GM21515 (cell line): Measurements from ENCODE around the gene OTOG.
A peak's percentile ranks its signal among the peaks of the same experiment; 100 is the strongest.

Source experiments
- ATAC-seq: cut with Tn5 transposase; IDR thresholded peaks from one replicate; pipeline ENCODE4 v1.9.1; 2021; ENCODE audit not compliant: unreplicated experiment

The OTOG gene, protein sequence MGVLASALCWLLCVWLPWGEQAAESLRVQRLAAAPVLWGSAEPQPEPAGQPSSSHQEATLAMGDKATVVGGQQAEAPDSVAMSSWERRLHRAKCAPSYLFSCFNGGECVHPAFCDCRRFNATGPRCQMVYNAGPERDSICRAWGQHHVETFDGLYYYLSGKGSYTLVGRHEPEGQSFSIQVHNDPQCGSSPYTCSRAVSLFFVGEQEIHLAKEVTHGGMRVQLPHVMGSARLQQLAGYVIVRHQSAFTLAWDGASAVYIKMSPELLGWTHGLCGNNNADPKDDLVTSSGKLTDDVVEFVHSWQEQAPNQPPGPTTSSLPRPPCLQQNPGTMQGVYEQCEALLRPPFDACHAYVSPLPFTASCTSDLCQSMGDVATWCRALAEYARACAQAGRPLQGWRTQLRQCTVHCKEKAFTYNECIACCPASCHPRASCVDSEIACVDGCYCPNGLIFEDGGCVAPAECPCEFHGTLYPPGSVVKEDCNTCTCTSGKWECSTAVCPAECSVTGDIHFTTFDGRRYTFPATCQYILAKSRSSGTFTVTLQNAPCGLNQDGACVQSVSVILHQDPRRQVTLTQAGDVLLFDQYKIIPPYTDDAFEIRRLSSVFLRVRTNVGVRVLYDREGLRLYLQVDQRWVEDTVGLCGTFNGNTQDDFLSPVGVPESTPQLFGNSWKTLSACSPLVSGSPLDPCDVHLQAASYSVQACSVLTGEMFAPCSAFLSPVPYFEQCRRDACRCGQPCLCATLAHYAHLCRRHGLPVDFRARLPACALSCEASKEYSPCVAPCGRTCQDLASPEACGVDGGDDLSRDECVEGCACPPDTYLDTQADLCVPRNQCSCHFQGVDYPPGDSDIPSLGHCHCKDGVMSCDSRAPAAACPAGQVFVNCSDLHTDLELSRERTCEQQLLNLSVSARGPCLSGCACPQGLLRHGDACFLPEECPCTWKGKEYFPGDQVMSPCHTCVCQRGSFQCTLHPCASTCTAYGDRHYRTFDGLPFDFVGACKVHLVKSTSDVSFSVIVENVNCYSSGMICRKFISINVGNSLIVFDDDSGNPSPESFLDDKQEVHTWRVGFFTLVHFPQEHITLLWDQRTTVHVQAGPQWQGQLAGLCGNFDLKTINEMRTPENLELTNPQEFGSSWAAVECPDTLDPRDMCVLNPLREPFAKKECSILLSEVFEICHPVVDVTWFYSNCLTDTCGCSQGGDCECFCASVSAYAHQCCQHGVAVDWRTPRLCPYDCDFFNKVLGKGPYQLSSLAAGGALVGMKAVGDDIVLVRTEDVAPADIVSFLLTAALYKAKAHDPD (N-terminal part only)

DNA sequence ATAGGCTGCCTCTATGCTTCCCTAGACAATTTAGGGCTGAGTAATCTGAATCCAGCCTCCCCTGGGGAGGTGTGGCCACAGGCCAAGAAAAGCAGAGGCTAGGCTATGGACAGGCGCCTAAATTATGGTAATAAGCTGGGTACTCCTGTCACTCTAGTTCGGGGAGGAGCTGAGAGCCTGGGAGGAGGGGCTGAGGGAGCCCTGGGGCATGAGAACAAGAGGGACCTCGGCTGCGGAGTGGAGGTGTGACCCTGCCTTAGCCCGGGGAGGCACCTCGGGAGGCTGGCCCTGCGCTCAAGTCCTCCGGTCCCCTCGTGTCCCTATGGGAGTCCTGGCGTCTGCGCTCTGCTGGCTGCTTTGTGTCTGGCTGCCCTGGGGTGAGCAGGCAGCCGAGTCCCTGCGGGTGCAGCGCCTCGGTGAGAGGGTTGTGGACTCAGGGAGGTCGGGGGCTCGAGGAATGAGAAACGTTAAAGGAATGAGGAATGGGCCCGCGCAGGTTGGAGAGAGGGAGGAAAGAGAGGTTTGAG, at the start of gene OTOG:
Gene OTOG, plus strand, starts transcription at position 209 of the 527 bp plus-strand sequence. Its CDS starts 114 bp downstream, at position 323.
- ATAC-seq = no peak

DNA sequence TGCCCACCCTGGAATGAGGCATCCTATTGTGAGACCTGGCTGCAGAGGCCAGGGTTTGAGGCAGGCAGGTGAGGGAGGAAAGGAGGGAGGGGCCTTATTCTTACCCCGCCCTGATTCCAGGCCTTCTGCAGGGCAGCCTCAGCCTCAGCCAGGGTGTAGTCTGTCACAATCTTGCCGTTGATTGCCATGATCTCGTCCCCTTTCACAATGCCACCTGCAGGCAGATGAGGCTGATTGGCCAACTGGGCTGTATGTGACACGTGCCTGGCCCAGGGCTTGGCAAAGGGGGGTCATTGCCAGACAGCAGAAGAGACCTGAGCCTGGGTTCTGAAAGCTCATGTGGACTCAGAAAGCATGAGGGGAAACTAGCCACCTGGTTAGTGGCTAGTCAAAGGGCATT, 49.0 kb upstream of the OTOG start:
- no peak for ATAC-seq

DNA sequence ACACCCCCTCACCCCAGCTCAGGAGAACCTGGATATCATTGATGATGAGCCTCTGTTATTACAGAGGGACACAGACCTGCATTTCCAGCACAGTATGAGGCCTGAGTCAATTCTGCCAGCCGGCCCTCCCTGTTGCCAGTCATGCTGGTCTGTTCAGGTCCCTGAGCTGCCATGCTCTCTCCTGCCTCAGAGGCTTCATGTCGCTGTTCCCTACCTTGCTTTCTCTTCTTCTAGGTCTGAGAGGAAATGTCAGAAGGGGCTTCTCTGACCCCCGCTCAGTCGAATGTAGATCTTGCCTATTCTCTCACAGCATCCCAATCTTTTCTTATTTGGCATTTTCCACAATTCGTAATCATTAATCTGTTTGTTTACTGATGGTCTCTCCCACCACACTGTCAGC, 48.6 kb upstream of the OTOG start:
- no peak for ATAC-seq

DNA sequence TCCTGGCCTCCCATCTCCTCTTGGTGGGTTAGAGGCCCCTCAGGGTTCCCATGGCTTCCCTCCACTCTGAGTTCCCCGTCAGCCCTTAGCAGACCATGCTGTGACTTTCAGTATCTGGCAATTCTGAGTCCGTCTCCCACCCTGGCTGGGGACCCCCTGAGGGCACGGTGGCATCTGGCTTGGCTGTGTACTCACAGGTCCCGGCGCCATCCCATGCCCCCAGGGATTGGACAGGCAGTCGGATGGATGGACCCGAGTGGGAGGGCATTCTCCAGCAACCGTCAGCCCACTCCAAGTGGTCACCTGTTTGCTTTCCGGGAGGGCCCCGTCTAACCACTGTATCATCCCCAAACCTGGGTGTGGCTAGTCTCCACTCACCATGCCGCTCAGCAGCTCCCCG, 46.4 kb upstream of the OTOG start:
- ATAC-seq = no peak

DNA sequence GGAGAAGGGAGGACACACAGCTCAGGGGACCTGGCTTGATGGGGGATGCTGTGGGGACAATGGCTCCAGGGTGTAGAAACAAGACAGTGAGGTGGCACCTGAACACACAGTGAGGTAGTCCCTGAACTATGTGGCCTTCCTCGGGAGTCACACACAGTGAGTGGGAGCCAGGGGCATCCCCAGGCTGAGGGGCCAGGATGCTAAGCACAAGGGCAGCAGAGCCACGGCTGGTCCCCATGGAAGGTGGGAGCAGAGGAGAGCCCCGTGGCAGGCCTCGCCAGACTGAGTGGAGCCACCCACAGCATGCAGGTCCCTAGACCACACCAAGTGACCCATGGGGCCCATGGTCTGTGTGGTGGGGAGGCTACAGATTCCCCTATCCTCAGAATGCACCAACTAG, 44.4 kb upstream of the OTOG start:
- ATAC-seq = no peak

DNA sequence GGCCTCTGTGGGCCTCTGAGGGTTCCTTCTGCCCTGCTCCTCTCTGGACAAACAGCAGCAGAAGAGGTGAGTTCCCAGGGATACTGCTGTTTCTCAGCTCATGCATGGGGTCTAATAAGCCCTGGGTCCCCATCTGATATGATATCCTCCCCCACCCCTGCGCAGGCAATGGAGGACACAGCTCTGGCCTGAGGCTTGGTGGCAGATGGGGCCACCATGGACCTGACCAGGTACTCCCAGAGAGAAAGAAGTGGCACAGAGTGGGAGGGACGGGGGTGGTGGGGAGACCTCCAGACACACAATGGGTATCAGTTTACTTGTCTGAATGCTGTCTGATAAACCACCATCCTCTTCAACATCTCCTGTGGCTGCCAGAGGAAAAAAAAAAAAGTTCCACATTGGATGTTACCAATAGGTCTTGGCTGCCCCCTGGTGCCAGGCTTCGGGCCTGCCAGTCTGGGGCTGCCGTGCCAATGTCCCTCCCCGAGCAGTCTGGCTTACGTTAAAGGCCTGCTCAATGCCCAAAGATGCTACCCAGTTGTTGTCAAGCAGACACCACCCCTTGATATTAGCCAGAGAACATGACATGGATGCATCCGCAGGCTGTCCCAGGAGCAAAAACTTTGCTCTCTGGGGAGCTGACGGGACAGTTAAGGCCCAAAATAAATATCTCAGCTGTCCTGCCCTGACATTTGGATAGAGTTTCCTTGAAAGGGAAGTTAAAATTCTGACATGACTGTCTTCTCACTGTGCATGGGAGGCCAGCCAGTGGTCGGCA, 42.5 kb upstream of the OTOG start:
- peak; percentile 65 for ATAC-seq

DNA sequence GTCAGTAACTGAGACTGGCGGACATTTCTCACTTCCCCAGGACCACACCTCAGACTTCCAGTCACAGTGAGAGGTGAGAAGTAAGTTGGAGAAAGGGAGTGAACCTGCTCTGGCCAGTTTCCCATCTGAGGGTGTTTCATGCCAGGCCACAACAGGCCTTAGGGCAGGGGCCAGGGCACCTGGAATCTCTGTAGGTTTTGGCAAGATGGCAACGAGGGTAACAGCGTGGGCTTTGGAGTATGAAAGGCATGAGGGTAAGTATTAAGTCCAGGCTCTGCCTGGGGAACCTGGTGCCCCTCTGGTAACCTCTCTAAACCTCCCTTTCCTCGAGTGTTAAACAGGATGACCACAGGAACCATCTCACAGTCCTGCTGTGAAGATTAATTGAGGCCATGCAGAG, 41.9 kb upstream of the OTOG start:
- ATAC-seq = no peak

DNA sequence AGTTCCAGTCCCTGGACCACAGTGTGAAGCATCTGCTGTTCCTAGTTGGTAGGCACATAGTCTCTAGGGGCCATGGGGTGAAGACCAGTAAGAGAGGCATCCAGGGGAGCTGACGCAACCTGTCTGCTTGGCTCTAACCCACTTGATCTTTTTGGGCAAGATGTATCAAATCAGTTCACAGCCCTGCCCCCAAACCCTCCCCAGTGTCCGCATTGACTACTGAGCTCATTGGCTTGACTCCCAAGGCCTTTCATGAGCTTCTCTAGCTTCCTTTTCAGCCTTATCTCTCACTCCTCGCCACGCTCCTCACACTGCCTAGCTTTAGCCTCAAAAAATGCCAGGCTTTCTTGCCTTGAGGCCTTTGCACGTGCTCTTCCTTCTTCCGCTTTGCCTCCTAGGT, 40.7 kb upstream of the OTOG start:
- ATAC-seq = no peak

DNA sequence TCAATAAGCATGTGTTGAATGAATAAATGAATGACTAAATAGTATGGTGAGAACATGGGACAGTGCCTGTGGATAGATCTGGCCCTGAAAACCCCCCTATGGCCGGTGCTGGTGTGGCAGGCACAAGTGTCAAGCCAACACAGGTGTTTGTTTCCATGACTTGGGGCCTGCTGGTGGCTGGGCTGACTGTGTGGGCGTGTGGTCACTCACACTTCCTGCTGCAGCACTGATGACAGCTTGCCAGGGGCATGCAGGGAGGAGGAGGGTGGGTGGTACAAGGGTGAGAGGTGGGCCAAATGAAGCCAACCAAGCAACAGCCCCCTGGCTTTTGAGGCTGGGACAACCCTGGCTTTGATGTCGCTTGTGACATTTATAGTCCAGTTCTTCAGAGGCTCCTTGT, 40.1 kb upstream of the OTOG start:
- ATAC-seq = peak; percentile 57

DNA sequence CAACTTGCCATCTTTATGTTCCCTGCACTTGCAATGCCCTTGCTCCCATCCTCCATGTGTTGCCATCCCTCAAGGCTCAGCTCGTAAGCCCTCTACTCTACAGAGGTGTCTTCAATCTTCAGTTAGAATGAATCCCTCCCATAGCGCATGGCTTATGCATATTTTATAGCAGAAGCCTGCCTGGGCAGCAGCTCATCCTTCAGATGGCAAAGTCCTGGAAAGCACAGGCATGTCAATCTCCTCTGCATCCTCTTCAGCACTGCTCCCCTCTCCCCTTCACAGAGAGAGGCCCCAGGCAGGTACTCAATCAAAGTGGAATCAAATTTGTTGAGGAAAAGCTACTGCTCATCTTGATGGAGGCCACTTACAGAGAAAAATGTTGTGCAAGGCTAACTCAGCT, 39.3 kb upstream of the OTOG start:
- no peak for ATAC-seq

DNA sequence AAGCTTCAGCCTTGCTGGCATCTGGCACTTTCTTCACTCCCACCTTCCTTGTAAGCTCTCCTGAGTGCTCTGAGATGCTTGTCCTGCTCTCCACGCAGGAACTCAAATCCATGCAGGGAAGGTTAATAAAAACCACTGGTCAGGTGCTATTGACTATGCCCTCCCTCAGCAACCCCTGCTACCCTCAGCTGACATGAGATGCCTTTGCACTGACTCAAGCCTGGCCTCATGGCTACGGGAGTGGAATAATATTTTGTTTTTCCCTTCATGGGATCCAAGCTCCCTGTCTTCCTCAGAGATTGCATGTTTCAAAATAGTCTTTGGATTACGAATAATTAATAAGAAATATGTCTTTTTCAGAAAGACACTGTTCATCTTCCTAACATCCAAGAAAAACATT, 38.8 kb upstream of the OTOG start:
- ATAC-seq = no peak

DNA sequence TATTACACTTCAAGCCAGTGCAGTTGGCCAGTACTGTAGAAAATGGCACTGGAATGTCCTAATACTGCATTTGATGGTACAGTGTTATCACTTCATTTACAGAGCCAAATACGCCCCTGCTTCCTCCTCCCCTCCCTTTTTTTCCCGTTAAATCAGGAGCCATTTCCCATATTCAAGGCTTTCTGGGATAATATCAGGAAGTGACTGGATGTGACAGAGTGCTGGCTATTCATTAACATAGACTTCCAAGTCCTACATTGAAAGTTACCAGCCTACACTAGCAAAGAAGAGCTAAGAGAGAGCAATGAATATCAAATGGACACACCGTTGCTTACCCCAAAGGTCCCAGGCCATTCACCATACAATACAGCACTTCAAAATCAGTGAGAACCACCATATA, 38.3 kb upstream of the OTOG start:
- ATAC-seq = no peak

DNA sequence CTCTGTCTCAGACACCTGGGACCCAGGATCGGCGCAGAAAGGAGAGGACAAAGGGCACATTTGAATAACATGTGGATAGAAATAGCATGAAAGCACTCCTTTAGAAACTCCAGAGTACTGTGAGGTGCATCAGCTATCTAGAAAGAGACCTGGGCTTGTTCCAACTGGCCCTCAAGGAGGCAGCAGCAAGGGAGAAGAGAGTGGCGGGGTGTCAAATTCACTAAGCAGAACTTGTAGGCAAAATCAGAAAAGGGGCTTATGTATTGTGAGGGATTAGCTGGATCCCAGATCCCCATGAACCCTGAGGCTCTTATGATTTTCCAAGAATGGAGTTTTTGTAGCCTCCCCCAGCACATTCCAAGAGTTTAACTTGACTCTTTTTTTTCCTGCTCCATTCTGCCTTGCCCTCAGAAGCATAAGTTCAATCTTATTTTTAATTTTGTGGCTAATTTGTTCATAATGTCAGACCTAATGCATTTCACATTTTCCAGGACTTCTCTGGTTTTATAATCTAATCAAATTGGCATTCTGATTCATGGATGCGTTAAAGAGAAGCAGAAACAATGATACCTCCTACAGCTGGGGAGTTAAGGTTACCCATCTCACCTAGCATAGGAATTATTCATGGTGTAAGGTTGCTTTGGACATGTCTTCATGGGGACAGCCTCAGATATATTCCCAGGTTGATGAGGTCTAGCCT, 36.4 kb upstream of the OTOG start:
- ATAC-seq = no peak

DNA sequence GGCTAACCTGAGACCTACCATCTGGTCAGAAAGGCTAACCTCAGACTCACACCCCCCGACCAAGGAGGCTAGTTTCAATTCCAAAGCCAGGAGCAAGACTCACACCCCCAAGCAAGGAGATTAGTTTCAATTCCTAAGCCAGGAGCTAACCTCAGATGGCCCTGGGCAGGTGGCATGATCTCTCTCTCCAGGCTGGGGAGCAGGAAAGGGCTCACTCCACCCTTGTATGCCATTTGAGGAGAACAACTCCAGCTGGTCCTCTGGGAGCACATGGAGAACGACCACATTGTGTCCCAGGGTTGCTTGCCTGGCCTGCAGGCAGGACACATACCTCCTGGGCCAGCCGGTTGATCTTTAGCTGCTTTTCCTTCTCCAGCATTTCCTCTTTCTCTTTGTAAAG, 35.5 kb upstream of the OTOG start:
- no peak for ATAC-seq

DNA sequence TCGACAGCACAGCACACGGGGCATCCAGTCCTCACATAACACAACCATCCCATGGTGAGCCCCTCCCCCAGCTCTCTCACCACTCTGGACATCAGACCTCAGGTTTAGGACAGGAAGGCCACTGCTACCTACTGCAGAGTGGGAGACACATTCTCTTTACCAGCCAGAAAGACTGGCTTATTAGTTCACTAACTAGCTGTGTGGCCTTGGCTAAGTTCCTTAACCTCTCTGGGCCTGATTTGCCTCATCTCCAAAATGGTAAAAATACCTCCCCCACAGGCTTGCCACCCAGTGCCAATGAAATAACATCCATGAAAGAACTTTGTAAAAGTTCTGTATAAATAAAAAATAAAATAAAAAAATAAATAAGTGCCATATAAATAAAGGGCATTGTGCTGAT, 35.0 kb upstream of the OTOG start:
- ATAC-seq = no peak

DNA sequence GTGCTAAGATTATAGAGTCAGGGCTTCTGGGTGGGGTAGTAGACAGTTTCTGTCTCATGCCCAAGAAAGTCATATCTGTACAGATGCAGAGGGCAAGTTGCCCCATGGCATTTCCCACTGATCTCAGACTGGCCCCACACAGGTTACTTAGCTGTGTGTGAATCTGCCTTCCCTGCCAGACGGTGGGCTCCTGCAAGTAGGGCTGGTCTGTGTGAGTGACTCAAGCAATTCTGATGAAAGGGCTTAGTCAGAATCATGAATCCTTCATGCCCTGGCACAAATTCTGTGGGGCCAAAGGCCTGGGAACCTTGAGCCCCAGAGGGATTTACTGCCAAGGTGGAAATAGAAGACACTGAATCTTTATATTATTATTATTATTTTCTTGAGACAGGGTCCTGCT, 33.2 kb upstream of the OTOG start:
- no peak for ATAC-seq

DNA sequence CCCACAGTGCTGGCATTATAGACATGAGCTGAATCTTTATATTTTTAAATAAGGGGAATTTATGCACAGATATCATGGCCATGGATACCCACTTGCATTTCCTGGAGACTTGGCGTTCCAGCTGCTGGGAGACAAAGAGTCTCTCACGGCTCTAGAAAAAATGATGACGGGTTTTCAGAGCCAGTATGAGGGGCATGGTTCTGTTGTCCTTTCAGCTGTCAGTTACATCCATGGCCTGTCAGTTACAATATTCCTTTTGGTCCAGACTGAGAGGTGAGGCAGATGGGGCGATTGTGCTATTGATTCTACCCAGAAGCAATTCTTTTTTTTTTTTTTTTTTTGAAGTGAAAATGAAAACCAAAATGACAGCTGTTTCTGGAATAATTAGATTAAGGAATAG, 32.6 kb upstream of the OTOG start:
- ATAC-seq = no peak

DNA sequence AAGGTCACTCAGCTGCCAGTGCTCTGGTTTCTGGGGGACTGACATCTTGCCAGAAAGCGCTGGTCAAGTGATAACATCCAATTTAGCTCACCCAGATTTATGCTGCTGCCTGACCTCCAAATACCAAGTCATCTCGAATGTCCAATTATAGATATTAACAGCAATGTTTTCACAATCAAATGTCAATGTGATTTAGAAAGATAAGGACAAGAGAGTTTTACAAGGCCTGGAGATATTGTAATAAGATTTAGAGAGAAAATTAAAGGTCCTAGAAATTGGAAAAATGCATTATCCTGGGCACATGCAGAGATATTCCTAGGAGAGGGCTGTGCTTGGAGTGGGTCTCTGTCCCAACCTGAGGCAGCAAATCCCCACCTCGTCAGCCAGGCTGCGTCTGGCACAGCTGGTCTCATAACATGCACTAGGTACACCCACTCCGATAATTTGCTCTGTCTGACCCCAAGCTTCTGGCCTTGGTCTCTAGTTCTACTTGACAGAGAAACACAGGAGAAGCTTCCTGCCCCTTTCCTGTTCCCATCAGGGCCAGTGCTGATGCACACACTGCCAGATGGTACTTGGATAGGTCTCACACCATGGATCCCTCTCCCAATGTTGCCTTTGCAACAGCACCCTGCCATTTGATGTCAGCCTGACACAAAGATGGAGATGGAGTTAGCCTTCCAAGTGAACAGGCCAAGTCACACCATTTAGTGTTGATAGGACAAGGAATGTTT, 31.4 kb upstream of the OTOG start:
- no peak for ATAC-seq

DNA sequence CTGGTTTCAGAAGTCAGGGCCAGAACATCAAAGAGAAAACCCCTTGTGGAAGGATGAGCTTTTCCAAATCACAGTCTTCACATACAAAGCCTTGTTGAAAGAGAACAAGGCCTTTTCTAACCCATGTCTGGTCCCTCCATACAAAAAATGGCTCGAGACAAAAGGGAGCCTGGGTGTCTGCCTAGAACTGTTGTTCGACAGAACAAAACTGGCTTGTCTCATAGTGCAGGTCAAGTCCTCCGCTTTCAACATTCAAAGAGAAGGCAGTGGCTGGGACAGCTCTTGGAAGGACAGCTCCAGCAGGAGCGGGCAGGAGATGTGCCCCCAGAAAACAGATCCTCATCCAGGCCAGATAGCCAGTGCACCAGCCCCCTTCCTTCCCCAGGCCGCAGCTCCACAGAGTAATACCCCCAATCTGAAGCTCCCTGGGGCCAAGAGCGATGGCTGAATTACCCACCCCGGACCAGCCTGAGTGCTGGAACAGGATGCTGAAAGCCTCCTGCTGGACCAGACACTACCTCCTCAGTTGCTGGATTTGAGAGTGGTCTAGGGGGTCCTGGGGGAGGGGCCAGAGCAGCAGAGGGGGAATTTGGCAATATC, 30.4 kb upstream of the OTOG start:
- no peak for ATAC-seq
